Uterus (tissue), 4 donors: ENCODE measurements around the gene TSPAN32. TPM values are rescaled to one million over a fixed set of nuclear protein-coding genes. Genes with fewer than 3 reads are reported as not detected.

Experiments
- DNase-seq, 2 donors: peaks; one replicate each; pipeline ENCODE4 v3.0.0-alpha.2; 2019 to 2020
- H3K27ac ChIP-seq, 2 donors: fragments of 200-600 bp; sonication (generic); 1 replicate in 1 of 2; 2 replicates in 1 of 2; pipeline ENCODE4 v1.5.1; 2016 to 2018
- H3K27me3 ChIP-seq, 2 donors: fragments of 200-600 bp; sonication (generic); one replicate each; pipeline ENCODE4 v1.5.1; 2018 to 2019; ENCODE audit warnings: control low read depth in 1 of 2
- H3K36me3 ChIP-seq, 2 donors: fragments of 200-600 bp; sonication (generic); one replicate each; pipeline ENCODE4 v1.5.1; 2019; ENCODE audit warnings: control low read depth in 1 of 2
- H3K4me1 ChIP-seq, 2 donors: fragments of 200-600 bp; sonication (generic); one replicate each; pipeline ENCODE4 v1.5.1; 2018 to 2019; ENCODE audit warnings: control low read depth in 1 of 2
- H3K4me3 ChIP-seq, 2 donors: fragments of 200-600 bp; sonication (generic); 1 replicate in 1 of 2; 2 replicates in 1 of 2; pipeline ENCODE4 v1.5.1; 2018 to 2019; ENCODE audit warnings: mild to moderate bottlenecking in 1 of 2
- H3K9me3 ChIP-seq, 2 donors: fragments of 200-600 bp; sonication (generic); one replicate each; pipeline ENCODE4 v1.5.1; 2019; ENCODE audit warnings: control low read depth in 1 of 2
- CTCF ChIP-seq, 4 experiments: fragments of 200-600 bp in 2 of 4; fragments of 450-650 bp in 2 of 4; sonication (generic) in 2 of 4; IDR thresholded peaks; one replicate each; pipeline ENCODE4 v1.5.1; 2016 to 2019; ENCODE audit warnings: antibody characterized with exemption in 4 of 4, mild to moderate bottlenecking in 2 of 4, moderate library complexity in 1 of 4
- POLR2A ChIP-seq, 2 donors: fragments of 450-650 bp; IDR thresholded peaks; one replicate each; pipeline ENCODE4 v1.6.1; 2016; ENCODE audit warnings: antibody characterized with exemption in 2 of 2, mild to moderate bottlenecking in 1 of 2, moderate library complexity in 1 of 2
- intact Hi-C: fragments of 100-400 bp; cut with DNase I; formaldehyde crosslinking; loops from one replicate; pipeline ENCODE4 v1.15.1; 2023; ENCODE audit warnings: low total_unique reads
- total RNA-seq, 4 donors: library from RNA; depleted of rRNA in 3 of 4; stranded (reverse); fragments of >200 nt in 3 of 4; gene quantifications; one replicate each; pipeline versions ENCODE4 v1.1.0 to v1.2.4, GENCODE V29; 2014 to 2023
- donor health status: DM: yes; HTN: yes; CAD: no.

TSPAN32 gene
- total RNA-seq, 4 donors from 2014 or later = 2.5 to 3.3 TPM; not detected in 2

GRCh38 chr11:2327032-2327431 lies 25.2 kb downstream of the TSPAN32 start:
- Histone ChIP-seq H3K9me3 (no peaks in the 10 kb centered on the region), H3K4me3 (no peak overlapping the region), H3K27me3 (no peaks in the 10 kb centered on the region), H3K4me1 (no peaks in the 10 kb centered on the region), H3K27ac (no peak overlapping the region), H3K36me3 (no peaks in the 10 kb centered on the region)
- TF ChIP-seq POLR2A (IDR thresholded peaks at IDR 0.05) = no peak
- no peak for TF ChIP-seq CTCF (IDR thresholded peaks at IDR 0.05)
- no peak for DNase-seq
- intact Hi-C loops = no loop called here

GRCh38 chr11:2328021-2328420 lies 26.2 kb downstream of the TSPAN32 start:
- Histone ChIP-seq H3K4me3 (no peak overlapping the region), H3K36me3 (no peaks in the 10 kb centered on the region), H3K27ac (no peak overlapping the region), H3K9me3 (no peaks in the 10 kb centered on the region), H3K27me3 (no peaks in the 10 kb centered on the region), H3K4me1 (no peaks in the 10 kb centered on the region)
- DNase-seq = no peak
- intact Hi-C loops = no loop called here
- no peak for TF ChIP-seq POLR2A (IDR thresholded peaks at IDR 0.05)
- TF ChIP-seq CTCF (IDR thresholded peaks at IDR 0.05) = no peak

GRCh38 chr11:2328656-2329354 lies 27.0 kb downstream of the TSPAN32 start:
- Histone ChIP-seq H3K4me3 (no peak overlapping the region), H3K27me3 (no peaks in the 10 kb centered on the region), H3K27ac (no peak overlapping the region), H3K4me1 (no peaks in the 10 kb centered on the region), H3K36me3 (no peaks in the 10 kb centered on the region), H3K9me3 (no peaks in the 10 kb centered on the region)
- intact Hi-C loops = no loop called here
- TF ChIP-seq CTCF (IDR thresholded peaks at IDR 0.05) = no peak
- no peak for TF ChIP-seq POLR2A (IDR thresholded peaks at IDR 0.05)
- no peak for DNase-seq

GRCh38 chr11:2329551-2329950 lies 27.7 kb downstream of the TSPAN32 start:
- Histone ChIP-seq H3K9me3 (no peaks in the 10 kb centered on the region), H3K27me3 (no peaks in the 10 kb centered on the region), H3K4me1 (no peaks in the 10 kb centered on the region), H3K36me3 (no peaks in the 10 kb centered on the region), H3K4me3 (no peak overlapping the region), H3K27ac (no peak overlapping the region)
- intact Hi-C loops = no loop called here
- DNase-seq = no peak
- TF ChIP-seq CTCF (IDR thresholded peaks at IDR 0.05) = no peak
- TF ChIP-seq POLR2A (IDR thresholded peaks at IDR 0.05) = no peak

GRCh38 chr11:2330696-2331095 lies 28.9 kb downstream of the TSPAN32 start:
- no peak for TF ChIP-seq POLR2A (IDR thresholded peaks at IDR 0.05)
- no peak for TF ChIP-seq CTCF (IDR thresholded peaks at IDR 0.05)
- intact Hi-C loops = no loop called here
- no peak overlapping the region for H3K27ac ChIP-seq

More at GRCh38 chr11:2330696-2331095, 28.9 kb downstream of the TSPAN32 start:
- no peak for DNase-seq
- Histone ChIP-seq H3K4me1 (no peaks in the 10 kb centered on the region), H3K4me3 (no peak overlapping the region), H3K9me3 (no peaks in the 10 kb centered on the region), H3K27me3 (no peaks in the 10 kb centered on the region), H3K36me3 (no peaks in the 10 kb centered on the region)
